ENCODE results near the gene NDRG4.
A peak's percentile ranks its signal among the peaks of the same experiment; 100 is the strongest.

Gene NDRG4

DNA sequence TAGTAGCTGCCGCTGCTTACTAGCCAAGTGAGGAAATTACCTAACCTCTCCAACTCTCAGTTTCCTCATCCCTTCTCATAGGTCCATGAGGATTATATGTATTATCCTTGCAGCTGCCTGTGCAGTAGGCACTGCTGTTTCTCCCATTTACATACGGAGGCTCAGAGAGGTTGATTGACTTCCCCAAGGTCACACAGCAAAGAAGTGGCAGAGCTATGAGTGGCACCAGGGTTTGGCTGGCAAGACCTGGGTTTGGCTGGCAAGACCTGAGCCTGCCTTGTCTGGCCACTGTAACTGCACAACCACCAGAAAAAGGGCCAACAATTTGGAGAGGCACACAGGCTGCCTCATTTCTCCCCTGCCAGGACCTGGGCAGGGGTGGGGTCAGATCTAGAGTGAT lies 2.5 kb upstream of the NDRG4 start:
- no peak for DNase-seq

DNA sequence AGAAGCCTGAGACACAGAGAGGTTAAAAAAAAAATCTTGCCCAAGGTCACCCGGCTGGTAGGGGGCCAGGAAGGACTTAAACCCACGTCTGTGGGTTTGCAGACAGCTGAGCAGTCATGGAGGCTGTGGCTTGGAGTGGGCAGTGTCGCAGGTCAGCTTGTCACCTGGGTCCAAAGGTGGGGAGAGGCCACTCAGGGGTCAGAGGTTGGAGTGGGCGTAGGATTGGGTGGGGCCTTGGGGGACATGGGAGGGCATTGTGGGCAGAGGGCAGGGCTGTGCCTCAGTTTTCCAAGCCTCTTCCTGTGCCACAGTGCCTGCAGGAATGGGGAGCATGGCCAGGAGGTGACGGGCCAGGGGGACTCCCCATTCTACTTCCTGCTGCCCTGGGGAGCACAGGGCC lies 2.0 kb upstream of the NDRG4 start:
- DNase-seq = no peak

DNA sequence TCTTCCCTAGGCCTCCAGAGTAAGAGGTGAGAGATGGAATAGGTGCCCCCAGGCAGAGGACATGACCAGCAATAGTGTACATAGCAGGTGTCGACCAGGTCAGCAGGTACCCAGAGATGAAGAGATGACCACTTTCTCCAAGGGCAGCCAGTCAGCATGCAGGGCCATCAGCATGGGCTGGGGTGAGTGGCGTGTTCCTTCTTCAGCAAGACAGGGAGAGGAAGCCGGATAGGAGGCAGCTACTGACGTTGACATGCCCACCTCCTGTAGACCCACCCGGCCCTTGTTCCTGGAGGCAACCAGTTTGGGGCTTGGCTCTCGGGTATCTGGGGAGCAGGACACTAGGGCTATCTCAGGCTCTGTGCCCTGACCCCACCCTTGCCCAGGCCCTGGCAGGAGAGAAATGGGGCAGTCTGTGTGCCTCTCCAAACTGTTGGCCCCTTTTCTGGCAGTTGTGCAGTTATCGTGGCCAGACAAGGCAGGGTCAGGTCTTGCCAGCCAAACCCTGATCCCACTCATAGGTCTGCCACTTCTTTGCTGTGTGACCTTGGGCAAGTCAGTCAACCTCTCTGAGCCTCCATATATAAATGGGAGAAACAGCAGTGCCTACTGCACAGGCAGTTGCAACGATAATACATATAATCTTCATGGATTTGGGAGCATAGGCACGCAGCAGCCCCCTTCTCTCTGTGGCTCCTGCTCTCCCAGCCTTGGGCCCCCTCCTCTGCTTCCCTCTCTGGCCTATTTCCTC lies 1.4 kb upstream of the NDRG4 start:
- DNase-seq = no peak

DNA sequence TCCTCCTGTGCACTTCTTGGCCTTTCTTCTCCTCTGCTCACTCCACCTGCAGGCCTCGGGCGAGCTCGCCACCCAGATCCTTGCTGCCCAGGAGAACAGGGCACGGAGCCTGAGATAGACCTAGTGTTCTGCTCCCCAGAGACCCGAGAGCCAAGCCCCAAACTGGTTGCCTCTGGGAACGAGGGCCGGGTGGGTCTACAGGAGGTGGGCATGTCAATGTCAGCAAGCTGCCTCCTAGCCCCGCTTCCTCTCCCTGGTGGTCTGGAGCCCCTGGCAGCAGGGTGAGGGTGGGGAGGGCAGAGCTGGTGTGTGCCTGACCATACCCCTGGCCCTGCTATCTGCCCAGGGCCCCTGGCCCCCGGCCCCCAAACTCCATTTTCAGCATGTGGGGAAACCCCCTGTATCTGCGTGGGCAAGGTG lies 841 bp upstream of the NDRG4 start:
- DNase-seq = no peak

DNA sequence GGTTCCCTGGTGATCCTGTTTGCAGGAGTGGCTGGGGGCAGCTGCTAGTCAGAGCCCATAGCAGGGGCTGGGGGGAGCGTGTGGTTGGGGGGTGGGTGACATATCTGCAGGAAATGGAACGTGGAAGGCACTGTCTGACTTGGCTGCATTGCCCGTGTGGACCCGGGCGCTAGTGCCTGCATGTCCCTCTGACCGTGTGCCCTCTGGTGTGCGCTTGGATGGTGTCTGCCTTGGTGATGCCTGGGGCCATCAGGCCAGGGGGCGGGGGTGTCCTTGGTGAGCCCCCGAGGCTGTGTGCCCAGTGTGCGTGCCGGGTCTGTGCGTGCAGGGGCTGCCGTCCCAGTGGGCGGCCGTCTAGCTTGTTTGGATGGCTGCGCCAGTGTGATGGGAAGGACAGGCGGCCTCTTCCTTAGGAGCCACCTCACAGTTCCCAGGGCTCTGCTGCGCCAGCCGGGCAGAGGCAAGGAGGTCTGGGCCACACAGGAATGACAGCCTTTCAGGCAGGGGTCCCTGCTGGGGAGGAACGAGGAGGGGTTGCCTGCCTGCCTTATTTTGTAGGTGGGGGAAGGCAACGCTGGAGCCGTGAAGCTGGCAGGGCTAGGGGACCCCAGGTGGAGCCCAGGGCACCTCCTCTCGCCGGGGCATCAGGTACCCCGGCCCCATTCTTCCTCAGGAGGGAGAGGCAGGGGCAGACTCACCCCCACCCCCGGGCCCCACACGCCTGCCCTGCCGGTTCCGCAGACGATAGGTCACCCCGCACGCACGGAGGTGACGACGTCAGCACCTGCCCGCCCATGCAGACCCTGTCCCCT lies 693 bp downstream of the NDRG4 start:
- no peak for DNase-seq

DNA sequence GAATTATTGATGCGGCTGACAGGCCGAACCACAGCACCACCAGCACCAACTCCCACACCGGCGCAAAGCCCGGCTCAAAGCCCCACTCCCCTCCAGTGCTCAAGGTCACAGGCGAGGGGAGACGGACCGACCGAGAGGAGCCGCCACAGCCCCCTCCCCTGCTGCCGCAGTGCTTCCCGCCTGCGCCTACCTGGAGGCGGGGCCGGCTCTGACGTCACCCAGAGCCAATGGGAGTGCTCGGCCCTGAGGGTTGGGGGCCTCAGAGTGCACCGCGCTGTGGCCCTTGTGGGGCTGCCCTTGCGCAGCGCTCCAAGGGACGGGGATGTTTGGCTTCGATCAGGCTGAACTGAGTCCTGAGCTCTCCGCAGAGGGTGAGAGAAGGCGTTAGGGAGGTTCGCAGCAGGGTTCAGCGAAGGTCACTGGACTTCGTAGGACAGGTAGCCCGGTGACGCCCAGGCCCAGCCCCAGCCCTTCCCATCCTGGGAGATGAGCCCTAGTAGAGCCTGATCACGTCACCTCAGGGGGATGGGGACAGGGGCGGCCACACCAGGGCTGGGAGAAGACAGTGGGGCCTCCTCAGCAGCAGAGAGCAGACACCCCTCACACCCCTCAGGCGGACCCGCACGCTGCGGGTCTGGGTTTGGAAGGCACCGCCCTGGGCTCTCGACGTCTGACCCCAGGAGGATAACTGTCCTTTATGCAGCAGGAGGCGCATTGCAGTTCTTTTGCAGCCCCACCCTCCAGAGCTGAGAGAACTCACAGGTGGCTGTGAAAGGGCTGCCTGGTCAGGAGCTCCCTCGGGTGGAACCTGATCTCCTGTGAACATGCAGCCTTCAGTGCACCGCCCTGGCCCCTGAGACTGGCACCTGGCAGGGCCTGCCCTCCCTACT lies 1.5 kb downstream of the NDRG4 start:
- DNase-seq = peak; percentile 25

DNA sequence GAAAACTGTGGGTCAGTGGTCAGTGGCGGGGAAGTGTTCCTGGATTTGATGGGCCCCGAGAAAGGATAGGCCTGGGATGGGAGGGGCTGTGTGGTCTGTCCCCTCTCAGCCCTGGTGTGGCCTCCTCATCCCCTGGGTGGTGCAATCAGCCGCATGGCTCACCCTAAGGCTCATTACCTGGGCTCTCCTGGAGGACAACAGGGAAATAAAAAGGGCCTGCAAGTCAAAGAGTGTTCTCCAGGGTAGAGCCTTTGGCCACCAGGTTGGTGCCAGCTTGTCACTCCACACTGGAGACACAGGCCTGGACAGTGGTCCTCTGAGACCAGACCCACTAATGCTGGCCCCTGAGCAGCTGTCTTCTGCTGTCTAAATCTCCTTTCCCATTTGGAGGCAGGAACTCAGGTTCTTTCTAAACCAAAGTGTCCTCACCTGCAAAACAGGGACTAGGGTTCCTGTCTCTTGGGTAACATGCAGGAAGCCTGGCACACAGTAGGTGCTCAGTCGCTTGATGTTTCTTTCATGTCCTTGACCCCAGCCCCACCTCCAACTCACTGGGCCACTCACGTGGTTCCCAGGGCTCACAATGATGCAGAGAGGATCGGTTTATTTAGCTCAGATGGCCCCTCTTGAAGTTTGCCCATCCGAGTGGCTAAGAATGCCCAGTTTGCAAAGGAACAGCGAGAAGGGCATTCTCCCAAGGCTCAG lies 2.4 kb downstream of the NDRG4 start:
- DNase-seq = no peak

DNA sequence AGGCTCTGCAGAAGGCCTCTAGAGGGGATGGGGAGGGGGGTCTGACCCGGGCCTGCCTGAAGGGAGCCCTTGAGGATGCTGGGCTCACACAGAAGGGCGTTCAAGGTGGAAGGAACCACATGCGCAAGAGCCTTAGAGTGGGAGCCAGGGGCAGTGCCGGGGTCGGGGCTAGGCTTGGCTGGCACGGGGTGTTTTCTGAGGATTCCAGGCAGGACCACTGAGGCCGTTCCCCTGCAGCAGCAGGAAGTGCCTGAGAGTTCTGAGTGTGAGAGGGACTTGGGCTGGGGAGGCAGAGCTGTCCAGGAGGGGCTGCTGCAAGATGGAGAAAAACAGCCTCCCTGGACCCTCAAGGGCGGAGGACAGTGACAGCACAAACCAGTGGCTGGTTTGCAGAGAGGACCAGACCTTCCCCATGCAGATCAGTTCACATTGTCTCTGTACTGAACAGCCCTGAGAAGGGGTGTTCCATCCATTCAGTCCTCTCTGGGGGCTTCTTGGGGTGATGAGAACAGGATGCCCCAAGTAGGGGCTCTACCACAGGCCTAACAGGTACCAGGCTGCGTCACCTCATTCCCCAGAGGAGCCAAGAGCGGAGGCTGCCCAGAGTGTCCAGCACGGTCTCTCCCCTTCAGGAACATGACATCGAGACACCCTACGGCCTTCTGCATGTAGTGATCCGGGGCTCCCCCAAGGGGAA lies 3.4 kb downstream of the NDRG4 start:
- no peak for DNase-seq

DNA sequence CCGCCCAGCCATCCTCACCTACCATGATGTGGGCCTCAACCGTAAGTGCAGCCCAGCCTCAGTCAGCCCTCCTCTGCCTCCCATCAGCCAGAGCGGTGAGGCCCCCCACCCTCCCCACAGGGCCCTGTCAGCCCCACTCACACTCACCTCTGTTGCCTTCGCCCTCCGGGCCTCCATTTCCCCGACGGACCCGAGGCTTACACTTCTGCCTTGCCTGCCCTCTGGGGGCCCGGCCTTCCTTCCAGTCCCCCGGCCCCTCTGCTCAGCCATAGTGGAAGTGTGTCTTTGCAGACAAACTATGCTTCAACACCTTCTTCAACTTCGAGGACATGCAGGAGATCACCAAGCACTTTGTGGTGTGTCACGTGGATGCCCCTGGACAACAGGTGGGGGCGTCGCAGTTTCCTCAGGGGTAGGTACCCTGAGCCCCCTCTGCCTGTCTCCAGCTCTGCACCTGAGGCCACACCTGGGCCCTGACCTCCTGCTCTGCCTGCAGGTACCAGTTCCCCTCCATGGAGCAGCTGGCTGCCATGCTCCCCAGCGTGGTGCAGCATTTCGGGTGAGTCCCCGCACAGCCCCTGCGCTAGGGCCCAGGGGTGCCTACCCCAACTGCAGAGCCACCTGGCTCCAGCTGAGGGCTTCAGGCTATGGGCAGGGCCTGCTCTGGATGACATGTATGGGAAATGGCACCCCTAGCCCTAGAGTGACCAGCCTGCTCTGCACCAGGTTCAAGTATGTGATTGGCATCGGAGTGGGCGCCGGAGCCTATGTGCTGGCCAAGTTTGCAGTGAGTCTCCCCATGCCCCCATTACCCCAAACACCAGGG lies 4.1 kb downstream of the NDRG4 start:
- no peak for DNase-seq

DNA sequence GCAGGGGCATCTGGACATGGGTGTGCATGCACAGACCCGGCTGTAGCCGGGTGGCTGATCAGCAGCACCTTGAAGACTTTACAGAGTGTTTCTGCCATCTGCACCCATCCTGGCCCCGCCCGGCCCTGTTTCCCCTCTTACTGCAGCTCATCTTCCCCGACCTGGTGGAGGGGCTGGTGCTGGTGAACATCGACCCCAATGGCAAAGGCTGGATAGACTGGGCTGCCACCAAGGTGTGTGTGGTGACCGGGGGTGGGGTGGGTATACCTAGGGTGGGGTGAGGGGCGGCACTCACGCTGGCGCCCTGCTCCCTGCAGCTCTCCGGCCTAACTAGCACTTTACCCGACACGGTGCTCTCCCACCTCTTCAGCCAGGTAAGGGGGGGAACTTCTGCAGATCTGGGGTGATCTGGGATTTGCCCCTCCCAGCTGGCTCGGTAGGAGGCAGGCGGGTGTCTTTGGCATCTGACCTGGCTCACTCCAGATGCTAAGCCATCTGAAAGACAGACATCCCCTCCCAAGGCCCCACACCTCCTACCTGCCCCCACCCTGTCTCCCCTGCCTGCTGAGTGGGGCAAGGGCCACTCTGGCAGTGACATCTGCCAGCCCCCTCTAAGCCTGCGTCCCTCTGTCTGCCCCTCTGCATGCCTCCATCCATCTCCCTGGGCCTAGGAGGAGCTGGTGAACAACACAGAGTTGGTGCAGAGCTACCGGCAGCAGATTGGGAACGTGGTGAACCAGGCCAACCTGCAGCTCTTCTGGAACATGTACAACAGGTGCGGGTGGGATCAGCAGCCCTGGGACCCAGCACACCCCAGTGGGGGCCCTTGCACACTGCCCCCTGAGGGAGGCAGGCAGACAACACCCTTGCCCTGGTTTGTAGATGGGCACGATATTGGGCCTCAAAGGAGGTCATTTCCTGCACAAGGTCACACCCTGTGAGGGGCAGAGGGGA lies 6.6 kb downstream of the NDRG4 start:
- DNase-seq = no peak

DNA sequence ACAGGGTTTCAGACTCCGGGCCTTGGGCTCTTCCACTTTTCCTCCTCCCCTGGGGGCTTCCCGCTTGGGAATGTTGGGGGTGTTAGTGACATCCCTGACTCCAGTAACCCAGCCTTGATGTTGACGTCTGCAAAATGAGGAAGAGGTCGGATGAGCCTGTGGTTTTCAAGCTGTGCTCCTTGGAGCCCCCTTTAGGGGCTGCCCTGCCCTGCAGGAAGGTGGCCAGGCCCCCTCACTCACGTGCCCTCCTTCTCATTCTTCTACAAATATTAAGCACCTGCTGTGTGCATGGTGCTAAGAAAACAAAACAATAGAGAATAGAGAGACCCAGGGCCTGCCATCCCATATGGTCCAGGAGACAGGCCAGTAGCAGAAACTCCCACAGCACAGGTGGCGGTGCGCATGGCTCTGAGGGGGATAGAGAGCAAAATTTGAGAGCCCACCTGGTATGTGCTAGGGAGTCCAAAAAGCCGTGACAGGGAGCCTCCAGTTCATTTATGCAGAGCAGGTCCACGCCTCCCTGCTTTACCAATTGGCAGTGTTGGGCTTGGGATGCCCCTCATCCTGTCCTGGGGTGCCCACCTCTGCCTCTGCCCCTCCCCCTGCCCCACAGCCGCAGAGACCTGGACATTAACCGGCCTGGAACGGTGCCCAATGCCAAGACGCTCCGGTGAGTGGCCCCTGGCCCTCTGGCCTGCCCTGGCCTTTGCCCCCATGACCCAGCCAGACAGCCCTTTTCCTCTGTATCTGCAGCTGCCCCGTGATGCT lies 7.4 kb downstream of the NDRG4 start:
- no peak for DNase-seq

DNA sequence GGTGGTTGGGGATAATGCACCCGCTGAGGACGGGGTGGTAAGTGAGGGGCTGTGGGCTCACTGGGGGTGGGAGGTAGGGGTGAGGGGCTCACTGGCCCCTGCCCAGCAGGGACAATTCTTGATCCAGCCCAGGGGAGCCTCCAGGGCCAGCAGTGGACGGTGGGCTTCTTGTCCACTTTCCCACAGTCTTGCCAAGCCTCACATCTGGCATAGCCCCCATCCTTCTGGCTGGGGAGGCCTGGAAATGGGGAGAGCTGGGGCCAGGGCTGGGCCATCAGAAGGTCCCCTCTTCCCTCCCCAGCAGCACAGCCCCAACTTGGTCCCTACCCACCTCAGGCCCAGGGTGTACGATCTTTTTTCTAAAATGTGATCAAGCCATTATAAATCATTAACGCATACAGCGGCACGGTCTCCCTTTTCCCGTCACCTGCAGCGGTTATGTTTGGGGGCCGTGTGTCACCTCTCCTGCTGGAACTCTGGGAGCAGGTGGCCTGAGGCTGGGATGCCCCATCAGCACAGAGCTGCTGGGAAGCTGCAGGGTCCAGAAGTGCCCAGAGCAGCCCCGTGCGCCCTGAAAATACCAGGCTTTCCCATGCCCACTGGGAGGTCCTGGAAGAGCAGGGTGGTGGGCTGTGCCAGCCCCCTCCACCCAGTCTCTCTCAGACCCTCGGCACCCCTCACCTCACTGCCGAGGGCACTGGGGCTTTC lies 8.2 kb downstream of the NDRG4 start:
- no peak for DNase-seq

DNA sequence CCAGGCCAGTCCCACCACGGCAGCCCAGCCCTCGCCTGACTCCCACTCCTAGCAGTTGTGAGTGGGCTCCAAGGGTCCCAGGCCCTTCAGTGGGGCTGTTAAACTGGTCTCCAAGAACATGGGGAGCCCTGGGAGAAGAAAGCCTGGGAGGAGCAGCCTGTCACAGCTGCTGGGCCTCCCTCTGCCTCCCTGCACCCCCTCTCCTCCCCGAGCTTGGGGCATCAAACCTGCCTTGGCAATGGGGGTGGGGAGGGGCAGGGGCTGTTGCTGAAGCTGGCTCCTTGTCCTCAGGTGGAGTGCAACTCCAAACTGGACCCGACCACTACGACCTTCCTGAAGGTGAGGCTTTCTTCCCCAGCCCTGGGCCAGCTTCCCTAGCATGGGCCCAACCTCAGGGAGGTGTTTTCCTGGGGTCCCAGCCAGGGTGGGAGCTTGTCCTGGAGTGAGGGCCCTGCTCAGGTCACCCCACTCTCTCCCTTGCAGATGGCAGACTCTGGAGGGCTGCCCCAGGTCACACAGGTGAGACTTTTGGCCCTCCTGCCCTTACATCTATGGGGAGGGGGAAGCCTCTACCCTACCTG lies 8.8 kb downstream of the NDRG4 start:
- DNase-seq = no peak

DNA sequence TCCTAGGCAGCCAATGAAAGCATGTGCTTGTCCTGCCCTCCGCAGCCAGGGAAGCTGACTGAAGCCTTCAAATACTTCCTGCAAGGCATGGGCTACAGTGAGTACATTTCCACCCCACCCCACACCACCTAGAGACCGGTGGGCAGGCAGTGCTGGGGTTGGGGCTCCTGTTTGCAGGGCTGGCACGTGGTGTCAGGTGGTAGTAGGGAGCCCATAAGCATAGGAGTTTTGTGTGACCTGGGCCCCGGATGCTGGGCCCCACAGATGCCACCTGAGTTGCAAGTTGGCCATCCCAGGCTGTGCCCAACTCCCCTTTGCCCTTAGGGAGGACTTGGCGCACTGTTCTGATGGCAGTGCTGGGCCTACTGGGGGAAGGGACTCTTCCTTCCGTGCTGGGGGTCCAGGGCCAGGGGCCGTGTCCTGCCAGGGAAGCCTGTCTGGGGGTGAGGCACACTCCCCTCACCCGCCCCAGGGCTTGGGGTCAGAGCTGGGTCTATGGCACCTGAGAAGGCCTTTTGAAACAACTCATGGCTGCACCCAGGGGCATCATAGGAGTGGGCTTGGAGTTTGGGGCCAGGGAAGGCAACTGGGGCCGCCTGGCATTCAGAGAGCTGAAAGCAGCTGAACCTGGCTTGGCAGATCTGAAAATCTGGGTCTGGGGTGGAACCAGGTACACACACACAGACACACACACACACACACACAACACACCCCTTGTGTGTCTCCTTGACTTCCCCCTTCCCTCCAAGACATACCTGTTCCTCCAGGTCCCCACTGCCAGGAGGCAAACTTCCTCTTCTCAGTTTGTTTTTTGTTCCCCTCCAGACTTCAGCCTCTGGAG lies 9.5 kb downstream of the NDRG4 start:
- DNase-seq = no peak

DNA sequence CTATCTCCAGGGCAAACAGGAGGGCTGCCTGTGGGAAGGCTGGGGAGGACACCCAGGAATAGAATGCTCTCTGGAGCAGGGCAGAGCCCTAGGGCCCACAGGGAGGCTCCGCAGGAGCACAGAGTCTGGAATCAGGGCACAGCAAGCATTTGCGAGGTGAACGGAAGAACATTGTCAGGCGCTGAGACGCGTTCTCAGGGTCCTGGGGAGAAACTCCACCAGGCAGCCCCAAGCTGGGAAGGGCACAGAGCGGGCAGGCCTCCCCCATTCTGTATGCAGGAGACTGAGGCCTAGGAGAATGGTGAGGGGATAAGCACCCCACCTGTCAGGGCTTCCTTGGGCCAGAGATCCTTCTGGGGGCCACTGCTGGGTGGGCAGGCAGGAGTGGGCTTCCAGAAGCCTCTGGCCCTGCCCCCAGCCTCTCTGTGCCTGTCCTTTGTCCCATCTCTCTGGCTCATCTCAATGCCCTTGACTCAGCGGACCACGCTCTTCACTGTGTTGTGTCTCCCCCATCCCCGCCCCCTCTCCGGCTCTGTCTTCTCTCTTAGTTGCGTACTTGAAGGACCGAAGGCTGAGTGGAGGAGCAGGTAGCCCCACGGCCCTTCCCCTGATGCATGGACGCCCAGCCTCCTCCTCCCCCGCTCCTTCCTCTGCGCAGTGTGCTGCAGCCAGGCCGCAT lies 10.3 kb downstream of the NDRG4 start:
- DNase-seq = no peak
